Kidney epithelial cell (primary cell): Measurements from ENCODE around the gene PPP1R14D. TPM values are rescaled to one million over a fixed set of nuclear protein-coding genes. Genes with fewer than 3 reads are reported as not detected.

Source experiments
- DNase-seq: peaks from one replicate; pipeline ENCODE4 v3.0.0-alpha.2; 2010; ENCODE audit warnings: low read depth
- H3K27me3 ChIP-seq: 2 replicates; pipeline ENCODE4 v1.6.0; 2011; ENCODE audit warnings: low read length; ENCODE audit not compliant: control insufficient read depth, insufficient read depth
- H3K36me3 ChIP-seq: 2 replicates; pipeline ENCODE4 v1.5.1; 2011; ENCODE audit warnings: low read length; ENCODE audit not compliant: control insufficient read depth, insufficient read depth
- H3K4me3 ChIP-seq: 2 replicates; pipeline ENCODE4 v1.5.1; 2011; ENCODE audit warnings: low read depth, mild to moderate bottlenecking, control low read depth, low read length
- total RNA-seq: library from RNA; depleted of rRNA; stranded (reverse); fragments of >200 nt; gene quantifications from 2 replicates; pipeline ENCODE4 v1.2.3, GENCODE V29; 2015
- TF ChIP-seq, protein P1 (sequence below): IDR thresholded peaks from 2 replicates; pipeline ENCODE4 v1.5.1; 2011; ENCODE audit warnings: mild to moderate bottlenecking, moderate library complexity, low read length, control low read depth, inconsistent platforms; ENCODE audit not compliant: insufficient read depth, poor library complexity, severe bottlenecking

Gene PPP1R14D
- total RNA-seq, 1 donor from 2014 or later, result not detected

DNA sequence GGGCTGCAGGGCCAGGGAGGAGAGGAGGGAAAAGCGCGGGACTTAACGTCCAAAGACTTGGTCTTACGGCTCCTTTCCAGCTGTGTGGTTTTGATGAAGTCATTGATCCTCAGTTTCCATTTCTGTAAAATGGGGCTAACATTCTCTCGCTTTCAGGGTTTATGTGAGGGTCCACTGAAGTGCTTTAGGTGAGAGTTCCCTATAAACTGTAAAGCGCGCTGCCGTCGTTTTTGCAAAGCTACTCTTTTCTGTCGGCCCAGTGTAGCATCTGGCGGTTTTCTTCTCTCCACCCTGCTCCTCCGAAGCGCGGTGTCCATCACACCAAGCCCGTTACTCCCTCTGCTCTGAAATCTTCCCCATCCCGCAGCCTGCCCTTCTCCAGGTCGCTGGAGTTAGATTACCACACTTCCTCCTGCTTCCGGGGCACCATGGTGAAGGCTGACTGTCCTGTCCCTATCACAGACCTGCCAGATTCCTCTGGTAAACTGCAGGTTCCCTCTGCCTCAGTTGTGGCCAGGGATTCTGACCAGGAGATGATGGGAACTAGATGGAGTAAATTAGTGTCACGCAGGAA is 20.5 kb downstream of the PPP1R14D start:
- H3K27me3 ChIP-seq, result no peaks in the 10 kb centered on the region
- no peak for DNase-seq
- TF ChIP-seq, protein P1, sequence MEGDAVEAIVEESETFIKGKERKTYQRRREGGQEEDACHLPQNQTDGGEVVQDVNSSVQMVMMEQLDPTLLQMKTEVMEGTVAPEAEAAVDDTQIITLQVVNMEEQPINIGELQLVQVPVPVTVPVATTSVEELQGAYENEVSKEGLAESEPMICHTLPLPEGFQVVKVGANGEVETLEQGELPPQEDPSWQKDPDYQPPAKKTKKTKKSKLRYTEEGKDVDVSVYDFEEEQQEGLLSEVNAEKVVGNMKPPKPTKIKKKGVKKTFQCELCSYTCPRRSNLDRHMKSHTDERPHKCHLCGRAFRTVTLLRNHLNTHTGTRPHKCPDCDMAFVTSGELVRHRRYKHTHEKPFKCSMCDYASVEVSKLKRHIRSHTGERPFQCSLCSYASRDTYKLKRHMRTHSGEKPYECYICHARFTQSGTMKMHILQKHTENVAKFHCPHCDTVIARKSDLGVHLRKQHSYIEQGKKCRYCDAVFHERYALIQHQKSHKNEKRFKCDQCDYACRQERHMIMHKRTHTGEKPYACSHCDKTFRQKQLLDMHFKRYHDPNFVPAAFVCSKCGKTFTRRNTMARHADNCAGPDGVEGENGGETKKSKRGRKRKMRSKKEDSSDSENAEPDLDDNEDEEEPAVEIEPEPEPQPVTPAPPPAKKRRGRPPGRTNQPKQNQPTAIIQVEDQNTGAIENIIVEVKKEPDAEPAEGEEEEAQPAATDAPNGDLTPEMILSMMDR, result no peak
- peak overlapping the region; percentile 94 for H3K4me3 ChIP-seq
- no peaks in the 10 kb centered on the region for H3K36me3 ChIP-seq

DNA sequence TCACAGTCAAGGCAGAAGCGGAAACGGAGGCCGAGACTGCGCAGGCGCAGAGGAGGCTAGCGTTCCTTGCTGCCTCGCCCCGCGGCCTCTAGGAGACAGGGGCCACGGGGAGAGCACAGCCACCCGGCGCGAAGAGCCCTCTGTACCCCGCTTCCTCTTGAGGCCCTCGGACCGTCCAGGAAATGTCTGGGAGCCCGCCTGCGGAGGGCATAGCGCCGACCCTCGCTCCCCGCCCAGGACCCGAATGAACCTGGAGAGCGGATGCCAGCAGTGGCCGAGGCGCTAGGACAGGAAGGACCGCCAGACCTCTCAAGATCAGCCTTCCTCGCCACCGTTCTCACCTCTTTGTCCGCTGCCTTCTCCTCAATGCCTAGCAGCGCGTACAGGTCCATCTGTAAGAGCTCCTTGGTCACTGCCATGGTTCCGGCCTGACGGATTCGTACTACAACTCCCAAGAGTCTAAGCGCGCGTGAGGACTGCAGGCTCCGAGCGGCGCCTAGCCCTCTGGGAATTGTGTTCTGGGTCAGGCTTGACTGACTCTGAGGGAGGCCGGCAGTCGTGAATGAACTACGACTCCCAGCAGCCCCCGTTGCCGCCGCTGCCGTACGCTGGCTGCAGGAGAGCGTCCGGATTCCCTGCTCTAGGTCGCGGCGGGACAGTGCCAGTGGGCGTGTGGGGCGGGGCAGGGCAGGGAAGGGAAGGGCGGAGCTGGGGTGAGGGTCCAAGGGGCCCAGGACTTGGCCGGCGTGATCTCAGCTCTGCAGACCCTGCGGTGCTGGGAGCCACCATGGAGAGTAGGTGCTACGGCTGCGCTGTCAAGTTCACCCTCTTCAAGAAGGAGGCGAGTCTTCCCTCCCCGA is 21.2 kb downstream of the PPP1R14D start, which contains the start of the genes DNAJC17 and ZFYVE19:
Gene DNAJC17 (minus strand): TSS at position 446 of the 860 bp plus-strand sequence. CDS start 27 bp downstream, at position 419.
Gene ZFYVE19 (plus strand): TSS at position 62 of the 860 bp plus-strand sequence. CDS start 501 bp downstream, at position 563.
- H3K27me3 ChIP-seq, result no peaks in the 10 kb centered on the region
- DNase-seq, result peak; percentile 93
- no peaks in the 10 kb centered on the region for H3K36me3 ChIP-seq
- peak within 1 kb of the TSS; percentile 94 for H3K4me3 ChIP-seq
- TF ChIP-seq, protein P1, result no peak

DNA sequence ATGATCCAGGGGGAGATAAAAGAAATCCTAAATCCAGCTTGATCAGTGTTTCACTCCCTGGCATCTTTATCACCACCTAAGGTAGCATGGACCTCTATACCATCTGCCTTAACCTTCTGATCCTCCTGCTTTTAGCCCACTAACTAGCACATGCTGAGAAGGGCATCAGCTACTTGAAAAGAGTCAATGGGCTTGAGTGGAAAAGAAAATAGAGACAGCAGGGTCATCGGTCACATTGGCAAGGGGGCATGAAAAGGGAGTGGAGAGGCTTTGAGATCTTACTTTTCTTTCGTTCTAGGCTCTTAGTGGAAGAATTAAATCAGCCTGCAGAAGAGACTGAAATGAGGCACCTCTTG is 21.9 kb downstream of the PPP1R14D start:
- Histone ChIP-seq H3K36me3 (no peaks in the 10 kb centered on the region), H3K4me3 (peak overlapping the region; percentile 94)
- DNase-seq, result no peak

DNA sequence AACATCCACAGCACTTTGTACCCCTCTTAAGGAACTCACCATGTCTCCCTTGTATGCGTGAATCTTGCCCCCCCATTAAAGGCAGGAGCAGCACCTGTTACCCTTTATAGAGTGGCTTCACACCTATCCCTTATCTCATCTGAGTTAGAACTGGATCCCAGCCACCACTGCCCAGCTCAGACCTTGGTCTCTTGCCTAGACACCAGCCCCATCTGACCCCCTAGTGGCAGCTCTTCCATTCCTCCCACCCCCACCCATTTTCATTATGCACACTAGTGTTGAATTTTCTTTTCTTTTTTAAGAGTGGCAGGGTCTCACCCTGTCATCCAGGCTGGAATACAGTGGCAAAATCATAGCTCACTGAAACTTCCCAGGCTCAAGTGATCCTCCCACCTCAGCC is 24.8 kb downstream of the PPP1R14D start:
- TF ChIP-seq, protein P1, result no peak
- no peaks in the 10 kb centered on the region for H3K27me3 ChIP-seq
- DNase-seq, result no peak
- H3K4me3 ChIP-seq, result no peak overlapping the region
- no peaks in the 10 kb centered on the region for H3K36me3 ChIP-seq

More for the DNA sequence above, 21.9 kb downstream of the PPP1R14D start:
- TF ChIP-seq, protein P1, result no peak
- H3K27me3 ChIP-seq, result no peaks in the 10 kb centered on the region

- TF ChIP-seq, protein P1, result no peak
- no peaks in the 10 kb centered on the region for H3K27me3 ChIP-seq
- DNase-seq, result no peak
Measured at GRCh38 chr15:40803076-40803475, 25.4 kb downstream of the PPP1R14D start.

More at GRCh38 chr15:40803076-40803475, 25.4 kb downstream of the PPP1R14D start:
- no peaks in the 10 kb centered on the region for H3K36me3 ChIP-seq
- H3K4me3 ChIP-seq, result no peak overlapping the region
